Muscle layer of colon (tissue), 2 donors: ENCODE data around the gene CRYGS.
"Not testable (repeated sequence)": the region's sequence is repeated elsewhere in the genome, so short reads cannot be mapped to it uniquely, and the experiment has no call there.

Experiments used
- H3K27ac ChIP-seq: one replicate; pipeline ENCODE4 v1.7.0; 2013; ENCODE audit warnings: low read depth, mild to moderate bottlenecking, low read length, moderate library complexity
- H3K27me3 ChIP-seq, 2 donors: one replicate each; pipeline ENCODE4 v1.7.0; 2013; ENCODE audit warnings: low read length in 2 of 2, mild to moderate bottlenecking in 2 of 2; ENCODE audit not compliant: insufficient read depth in 2 of 2, control insufficient read depth in 1 of 2
- H3K36me3 ChIP-seq: one replicate; pipeline ENCODE4 v1.7.0; 2013; ENCODE audit warnings: mild to moderate bottlenecking, low read length; ENCODE audit not compliant: insufficient read depth
- H3K4me1 ChIP-seq: one replicate; pipeline ENCODE4 v1.7.0; 2013; ENCODE audit warnings: mild to moderate bottlenecking, low read length; ENCODE audit not compliant: insufficient read depth
- H3K4me3 ChIP-seq, 2 donors: one replicate each; pipeline ENCODE4 v1.7.0; 2013; ENCODE audit warnings: low read length in 2 of 2, low read depth in 1 of 2, mild to moderate bottlenecking in 1 of 2, moderate library complexity in 1 of 2
- H3K9ac ChIP-seq: one replicate; pipeline ENCODE4 v1.7.0; 2013; ENCODE audit warnings: low read length
- H3K9me3 ChIP-seq: one replicate; pipeline ENCODE4 v1.7.0; 2013; ENCODE audit warnings: mild to moderate bottlenecking, low read length
- donor health status: abdominal sarcoma.
- donor health status: Adenocarcinoma of cecum.

Gene CRYGS

GRCh38 chr3:186580785-186581184, 36.6 kb upstream of the CRYGS start:
- Histone ChIP-seq H3K9ac (no peak overlapping the region), H3K4me3 (no peak overlapping the region), H3K27me3 (no peaks in the 10 kb centered on the region), H3K36me3 (peaks cover 90% of the 10 kb centered on the region), H3K4me1 (no peaks in the 10 kb centered on the region), H3K27ac (no peak overlapping the region), H3K9me3 (no peaks in the 10 kb centered on the region)

- Histone ChIP-seq H3K9ac (no peak overlapping the region), H3K27me3 (no peaks in the 10 kb centered on the region), H3K9me3 (no peaks in the 10 kb centered on the region), H3K36me3 (peaks cover 85% of the 10 kb centered on the region), H3K27ac (no peak overlapping the region), H3K4me3 (no peak overlapping the region), H3K4me1 (no peaks in the 10 kb centered on the region)
Measured at GRCh38 chr3:186577521-186577920, 33.3 kb upstream of the CRYGS start.

GRCh38 chr3:186571644-186572013, 27.4 kb upstream of the CRYGS start:
- Histone ChIP-seq H3K9me3 (no peaks in the 10 kb centered on the region), H3K27me3 (no peaks in the 10 kb centered on the region), H3K36me3 (peaks cover 36% of the 10 kb centered on the region), H3K9ac (no peak overlapping the region), H3K4me1 (peaks cover 25% of the 10 kb centered on the region), H3K27ac (no peak overlapping the region), H3K4me3 (peak overlapping the region in 1 of 2 donors; percentile 81)

- H3K4me1 ChIP-seq = peaks cover 30% of the 10 kb centered on the region
- no peaks in the 10 kb centered on the region for H3K27me3 ChIP-seq
- H3K9me3 ChIP-seq = no peaks in the 10 kb centered on the region
- peak overlapping the region; percentile 81 to 90 for H3K4me3 ChIP-seq
- peak overlapping the region; percentile 95 for H3K27ac ChIP-seq
- peak overlapping the region; percentile 60 for H3K9ac ChIP-seq
- H3K36me3 ChIP-seq = peaks cover 31% of the 10 kb centered on the region
Measured at GRCh38 chr3:186570941-186571643, 26.9 kb upstream of the CRYGS start.

- H3K9me3 ChIP-seq = no peaks in the 10 kb centered on the region
- H3K36me3 ChIP-seq = peaks cover 24% of the 10 kb centered on the region
- H3K27me3 ChIP-seq = no peaks in the 10 kb centered on the region
- H3K27ac ChIP-seq = peak within 1 kb of the TSS; percentile 95
- peaks cover 32% of the 10 kb centered on the region for H3K4me1 ChIP-seq
- H3K9ac ChIP-seq = peak within 1 kb of the TSS; percentile 86
- peak within 1 kb of the TSS; percentile 81 to 90 for H3K4me3 ChIP-seq
Measured at GRCh38 chr3:186570096-186570940, 26.1 kb upstream of the CRYGS start, which contains the start of gene DNAJB11. TSS of gene DNAJB11 (plus strand) at chr3:186570720. CDS start at chr3:186570898, 178 bp downstream.

- Histone ChIP-seq H3K27me3 (no peaks in the 10 kb centered on the region), H3K4me3 (peak overlapping the region; percentile 62 to 81), H3K9ac (peak overlapping the region; percentile 86), H3K27ac (peak overlapping the region; percentile 83), H3K4me1 (peaks cover 32% of the 10 kb centered on the region), H3K9me3 (no peaks in the 10 kb centered on the region), H3K36me3 (peaks cover 21% of the 10 kb centered on the region)
Measured at GRCh38 chr3:186569779-186570095, 25.6 kb upstream of the CRYGS start.

- H3K9ac ChIP-seq, H3K9me3 ChIP-seq, H3K27me3 ChIP-seq, H3K4me3 ChIP-seq: not testable (repeated sequence)
- Histone ChIP-seq H3K27ac (peak overlapping the region; percentile 83), H3K4me1 (peaks cover 32% of the 10 kb centered on the region), H3K36me3 (peaks cover 17% of the 10 kb centered on the region)
Measured at GRCh38 chr3:186569361-186569760, 25.2 kb upstream of the CRYGS start.

GRCh38 chr3:186567072-186567921, 23.1 kb upstream of the CRYGS start, which contains the start of gene TBCCD1:
TSS of gene TBCCD1 (minus strand) at chr3:186567339. CDS start at chr3:186564329, 3,010 bp downstream.
- H3K9me3 ChIP-seq = no peaks in the 10 kb centered on the region
- H3K4me3 ChIP-seq = peak within 1 kb of the TSS; percentile 61 to 97
- peak within 1 kb of the TSS; percentile 92 for H3K9ac ChIP-seq
- H3K27me3 ChIP-seq = no peaks in the 10 kb centered on the region
- peaks cover 32% of the 10 kb centered on the region for H3K4me1 ChIP-seq
- peak within 1 kb of the TSS; percentile 81 for H3K27ac ChIP-seq
- no peaks in the 10 kb centered on the region for H3K36me3 ChIP-seq

GRCh38 chr3:186566772-186567071, 22.5 kb upstream of the CRYGS start:
- H3K4me3 ChIP-seq = peak overlapping the region; percentile 61 to 97
- peak overlapping the region; percentile 92 for H3K9ac ChIP-seq
- H3K27ac ChIP-seq = peak overlapping the region; percentile 81
- H3K4me1 ChIP-seq = peaks cover 31% of the 10 kb centered on the region
- no peaks in the 10 kb centered on the region for H3K36me3 ChIP-seq
- no peaks in the 10 kb centered on the region for H3K27me3 ChIP-seq
- no peaks in the 10 kb centered on the region for H3K9me3 ChIP-seq

GRCh38 chr3:186564586-186564985, 20.4 kb upstream of the CRYGS start:
- no peak overlapping the region for H3K27ac ChIP-seq
- no peak overlapping the region for H3K9ac ChIP-seq
- H3K4me3 ChIP-seq = no peak overlapping the region
- H3K36me3 ChIP-seq = peaks cover 3% of the 10 kb centered on the region
- H3K27me3 ChIP-seq = no peaks in the 10 kb centered on the region
- H3K9me3 ChIP-seq = no peaks in the 10 kb centered on the region
- peaks cover 18% of the 10 kb centered on the region for H3K4me1 ChIP-seq

- Histone ChIP-seq H3K36me3 (peaks cover 39% of the 10 kb centered on the region), H3K9me3 (no peaks in the 10 kb centered on the region), H3K27ac (no peak overlapping the region), H3K4me3 (no peak overlapping the region), H3K4me1 (no peaks in the 10 kb centered on the region), H3K27me3 (no peaks in the 10 kb centered on the region), H3K9ac (no peak overlapping the region)
Measured at GRCh38 chr3:186552408-186553031, 8.3 kb upstream of the CRYGS start.
